ENCODE measurements around the gene PERP. TPM values are rescaled to one million over a fixed set of nuclear protein-coding genes. Genes with fewer than 3 reads are reported as not detected.

The PERP gene
- total and polyA plus RNA-seq, 4 donors: 14.7 to 57.8 (median 30.3) TPM

DNA sequence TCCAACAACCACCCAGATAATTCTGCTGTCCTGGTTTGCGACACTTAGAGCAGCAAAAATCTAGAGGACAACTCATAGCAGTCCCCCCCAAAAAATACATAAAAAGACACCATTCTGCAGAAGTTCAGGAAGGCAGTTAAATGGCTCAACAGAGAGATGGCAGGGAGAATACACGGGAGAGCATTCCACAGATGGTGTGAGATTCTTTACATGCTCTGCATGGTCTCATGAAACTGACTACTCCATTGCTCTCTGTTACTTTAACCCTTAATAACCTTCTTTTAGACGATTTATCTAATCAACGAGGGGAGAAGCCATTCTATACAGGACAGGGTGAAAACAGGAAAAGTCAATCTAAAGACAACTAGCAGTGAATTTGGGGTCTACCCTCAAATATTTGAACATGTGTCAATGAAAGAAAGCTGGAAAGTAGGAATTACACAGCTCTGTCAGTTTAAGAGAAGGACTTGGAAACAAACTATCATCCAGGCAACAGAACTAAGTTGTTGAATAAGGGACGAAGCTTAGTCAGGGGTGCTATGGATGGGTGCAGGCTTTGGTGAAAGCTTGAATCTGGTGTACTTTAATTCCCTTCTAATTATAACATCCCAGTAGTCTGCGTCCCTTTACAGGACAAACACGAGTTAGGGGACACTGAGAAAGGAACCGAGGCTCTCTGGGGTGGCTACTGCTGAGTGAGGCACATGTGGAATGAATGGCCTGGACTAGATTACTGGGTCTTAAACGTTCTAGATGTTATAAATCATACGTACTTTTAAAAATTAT is 5.1 kb downstream of the PERP start:
- TF ChIP-seq HNF4G (IDR thresholded peaks at IDR 0.05): no peak
- TF ChIP-seq, protein P1, sequence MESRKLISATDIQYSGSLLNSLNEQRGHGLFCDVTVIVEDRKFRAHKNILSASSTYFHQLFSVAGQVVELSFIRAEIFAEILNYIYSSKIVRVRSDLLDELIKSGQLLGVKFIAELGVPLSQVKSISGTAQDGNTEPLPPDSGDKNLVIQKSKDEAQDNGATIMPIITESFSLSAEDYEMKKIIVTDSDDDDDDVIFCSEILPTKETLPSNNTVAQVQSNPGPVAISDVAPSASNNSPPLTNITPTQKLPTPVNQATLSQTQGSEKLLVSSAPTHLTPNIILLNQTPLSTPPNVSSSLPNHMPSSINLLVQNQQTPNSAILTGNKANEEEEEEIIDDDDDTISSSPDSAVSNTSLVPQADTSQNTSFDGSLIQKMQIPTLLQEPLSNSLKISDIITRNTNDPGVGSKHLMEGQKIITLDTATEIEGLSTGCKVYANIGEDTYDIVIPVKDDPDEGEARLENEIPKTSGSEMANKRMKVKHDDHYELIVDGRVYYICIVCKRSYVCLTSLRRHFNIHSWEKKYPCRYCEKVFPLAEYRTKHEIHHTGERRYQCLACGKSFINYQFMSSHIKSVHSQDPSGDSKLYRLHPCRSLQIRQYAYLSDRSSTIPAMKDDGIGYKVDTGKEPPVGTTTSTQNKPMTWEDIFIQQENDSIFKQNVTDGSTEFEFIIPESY (IDR thresholded peaks at IDR 0.05): no peak
- TF ChIP-seq NR2F2 (IDR thresholded peaks at IDR 0.05): no peak
- no peak for TF ChIP-seq RXRA (IDR thresholded peaks at IDR 0.05)
- no peak for TF ChIP-seq SP1 (IDR thresholded peaks at IDR 0.05)
- TF ChIP-seq, protein P2, sequence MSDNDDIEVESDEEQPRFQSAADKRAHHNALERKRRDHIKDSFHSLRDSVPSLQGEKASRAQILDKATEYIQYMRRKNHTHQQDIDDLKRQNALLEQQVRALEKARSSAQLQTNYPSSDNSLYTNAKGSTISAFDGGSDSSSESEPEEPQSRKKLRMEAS (IDR thresholded peaks at IDR 0.05): no peak
- TF ChIP-seq, protein P3, sequence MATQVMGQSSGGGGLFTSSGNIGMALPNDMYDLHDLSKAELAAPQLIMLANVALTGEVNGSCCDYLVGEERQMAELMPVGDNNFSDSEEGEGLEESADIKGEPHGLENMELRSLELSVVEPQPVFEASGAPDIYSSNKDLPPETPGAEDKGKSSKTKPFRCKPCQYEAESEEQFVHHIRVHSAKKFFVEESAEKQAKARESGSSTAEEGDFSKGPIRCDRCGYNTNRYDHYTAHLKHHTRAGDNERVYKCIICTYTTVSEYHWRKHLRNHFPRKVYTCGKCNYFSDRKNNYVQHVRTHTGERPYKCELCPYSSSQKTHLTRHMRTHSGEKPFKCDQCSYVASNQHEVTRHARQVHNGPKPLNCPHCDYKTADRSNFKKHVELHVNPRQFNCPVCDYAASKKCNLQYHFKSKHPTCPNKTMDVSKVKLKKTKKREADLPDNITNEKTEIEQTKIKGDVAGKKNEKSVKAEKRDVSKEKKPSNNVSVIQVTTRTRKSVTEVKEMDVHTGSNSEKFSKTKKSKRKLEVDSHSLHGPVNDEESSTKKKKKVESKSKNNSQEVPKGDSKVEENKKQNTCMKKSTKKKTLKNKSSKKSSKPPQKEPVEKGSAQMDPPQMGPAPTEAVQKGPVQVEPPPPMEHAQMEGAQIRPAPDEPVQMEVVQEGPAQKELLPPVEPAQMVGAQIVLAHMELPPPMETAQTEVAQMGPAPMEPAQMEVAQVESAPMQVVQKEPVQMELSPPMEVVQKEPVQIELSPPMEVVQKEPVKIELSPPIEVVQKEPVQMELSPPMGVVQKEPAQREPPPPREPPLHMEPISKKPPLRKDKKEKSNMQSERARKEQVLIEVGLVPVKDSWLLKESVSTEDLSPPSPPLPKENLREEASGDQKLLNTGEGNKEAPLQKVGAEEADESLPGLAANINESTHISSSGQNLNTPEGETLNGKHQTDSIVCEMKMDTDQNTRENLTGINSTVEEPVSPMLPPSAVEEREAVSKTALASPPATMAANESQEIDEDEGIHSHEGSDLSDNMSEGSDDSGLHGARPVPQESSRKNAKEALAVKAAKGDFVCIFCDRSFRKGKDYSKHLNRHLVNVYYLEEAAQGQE (IDR thresholded peaks at IDR 0.05): no peak
- no peak for TF ChIP-seq GABPA (IDR thresholded peaks at IDR 0.05 in 1 of 2, conservative IDR thresholded peaks at IDR 0.05 in 1 of 2)
- no peak for TF ChIP-seq RAD21 (IDR thresholded peaks at IDR 0.05)
- no peak for TF ChIP-seq JUND (IDR thresholded peaks at IDR 0.05)
- TF ChIP-seq HNF4A (conservative IDR thresholded peaks at IDR 0.05): no peak
- TF ChIP-seq, protein P4, sequence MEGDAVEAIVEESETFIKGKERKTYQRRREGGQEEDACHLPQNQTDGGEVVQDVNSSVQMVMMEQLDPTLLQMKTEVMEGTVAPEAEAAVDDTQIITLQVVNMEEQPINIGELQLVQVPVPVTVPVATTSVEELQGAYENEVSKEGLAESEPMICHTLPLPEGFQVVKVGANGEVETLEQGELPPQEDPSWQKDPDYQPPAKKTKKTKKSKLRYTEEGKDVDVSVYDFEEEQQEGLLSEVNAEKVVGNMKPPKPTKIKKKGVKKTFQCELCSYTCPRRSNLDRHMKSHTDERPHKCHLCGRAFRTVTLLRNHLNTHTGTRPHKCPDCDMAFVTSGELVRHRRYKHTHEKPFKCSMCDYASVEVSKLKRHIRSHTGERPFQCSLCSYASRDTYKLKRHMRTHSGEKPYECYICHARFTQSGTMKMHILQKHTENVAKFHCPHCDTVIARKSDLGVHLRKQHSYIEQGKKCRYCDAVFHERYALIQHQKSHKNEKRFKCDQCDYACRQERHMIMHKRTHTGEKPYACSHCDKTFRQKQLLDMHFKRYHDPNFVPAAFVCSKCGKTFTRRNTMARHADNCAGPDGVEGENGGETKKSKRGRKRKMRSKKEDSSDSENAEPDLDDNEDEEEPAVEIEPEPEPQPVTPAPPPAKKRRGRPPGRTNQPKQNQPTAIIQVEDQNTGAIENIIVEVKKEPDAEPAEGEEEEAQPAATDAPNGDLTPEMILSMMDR (IDR thresholded peaks at IDR 0.05; ENCODE audit: low read depth, low read length, missing input control): no peak
- TF ChIP-seq FOXA1 (IDR thresholded peaks at IDR 0.05): no peak
- DNase-seq (ENCODE audit: low spot score): no peak
- no peak overlapping the region for H3K27ac ChIP-seq (ENCODE audit: low read depth in 1 of 2, low read length in 2 of 2)
- H3K4me1 ChIP-seq (ENCODE audit: control insufficient read depth in 4 of 4, insufficient read depth in 4 of 4, low read length in 3 of 4): peaks cover 0 to 14% (median 2%) of the 10 kb centered on the region in 4 donors
- H3K36me3 ChIP-seq (ENCODE audit: control insufficient read depth in 4 of 4, insufficient read depth in 3 of 4, low read depth in 1 of 4, low read length in 3 of 4): no peaks in the 10 kb centered on the region
- H3K9ac ChIP-seq (ENCODE audit: low read depth in 1 of 2, low read length in 2 of 2): no peak overlapping the region
- H3K9me3 ChIP-seq (ENCODE audit: control insufficient read depth in 4 of 4, low read length in 3 of 4): no peaks in the 10 kb centered on the region
- WGBS: 85% methylated on average over 10 of the region's 10 CpGs
- no peak overlapping the region for H3K4me3 ChIP-seq (ENCODE audit: low read depth in 1 of 3, low read length in 3 of 3)
- H3K27me3 ChIP-seq (ENCODE audit: control insufficient read depth in 4 of 4, insufficient read depth in 4 of 4, low read length in 3 of 4): no peaks in the 10 kb centered on the region

DNA sequence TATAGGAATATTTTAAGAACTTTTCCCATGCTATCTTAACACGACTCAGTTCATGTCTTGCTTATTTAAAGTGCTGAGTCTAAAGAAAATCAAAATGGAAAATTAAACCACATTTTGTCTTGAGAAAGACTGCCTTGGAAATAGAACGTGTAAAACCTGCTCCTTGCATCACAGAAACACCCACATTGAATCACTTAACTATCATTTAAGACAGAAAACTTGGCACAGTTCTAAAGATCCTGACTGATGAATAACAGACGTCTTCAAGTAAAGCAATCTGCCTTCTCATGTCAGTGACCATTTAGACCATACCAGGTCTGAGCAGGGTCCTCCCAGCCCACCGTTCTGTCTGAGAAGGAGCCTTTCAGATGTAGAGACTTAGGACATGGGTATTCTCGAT is 7.4 kb downstream of the PERP start:
- H3K36me3 ChIP-seq (ENCODE audit: control insufficient read depth in 4 of 4, insufficient read depth in 3 of 4, low read depth in 1 of 4, low read length in 3 of 4): peaks cover 0 to 4% (median 0%) of the 10 kb centered on the region in 4 donors
- 80% methylated on average over 5 of the region's 5 CpGs for WGBS
- TF ChIP-seq FOXA2 (IDR thresholded peaks at IDR 0.05) (no peak), HNF4G (IDR thresholded peaks at IDR 0.05) (no peak), FOXA1 (IDR thresholded peaks at IDR 0.05) (no peak), TAF1 (conservative IDR thresholded peaks at IDR 0.05) (no peak), SP1 (IDR thresholded peaks at IDR 0.05) (no peak), HNF4A (conservative IDR thresholded peaks at IDR 0.05) (no peak), RXRA (IDR thresholded peaks at IDR 0.05) (no peak), NR2F2 (IDR thresholded peaks at IDR 0.05) (no peak), EGR1 (IDR thresholded peaks at IDR 0.05; ENCODE audit: low read depth in 2 of 2) (no peak)
- TF ChIP-seq, protein P5, sequence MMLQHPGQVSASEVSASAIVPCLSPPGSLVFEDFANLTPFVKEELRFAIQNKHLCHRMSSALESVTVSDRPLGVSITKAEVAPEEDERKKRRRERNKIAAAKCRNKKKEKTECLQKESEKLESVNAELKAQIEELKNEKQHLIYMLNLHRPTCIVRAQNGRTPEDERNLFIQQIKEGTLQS (IDR thresholded peaks at IDR 0.05): no peak
- TF ChIP-seq, protein P1 (IDR thresholded peaks at IDR 0.05): no peak
- TF ChIP-seq, protein P2 (IDR thresholded peaks at IDR 0.05): no peak

More for the DNA sequence above, 7.4 kb downstream of the PERP start:
- no peak overlapping the region for H3K4me3 ChIP-seq (ENCODE audit: low read depth in 1 of 3, low read length in 3 of 3)
- DNase-seq (ENCODE audit: low spot score): no peak
- H3K4me1 ChIP-seq (ENCODE audit: control insufficient read depth in 4 of 4, insufficient read depth in 4 of 4, low read length in 3 of 4): peaks cover 0 to 6% (median under 1%) of the 10 kb centered on the region in 4 donors
- H3K27ac ChIP-seq (ENCODE audit: low read depth in 1 of 2, low read length in 2 of 2): no peak overlapping the region
- no peak overlapping the region for H3K9ac ChIP-seq (ENCODE audit: low read depth in 1 of 2, low read length in 2 of 2)
- no peaks in the 10 kb centered on the region for H3K27me3 ChIP-seq (ENCODE audit: control insufficient read depth in 4 of 4, insufficient read depth in 4 of 4, low read length in 3 of 4)
- H3K9me3 ChIP-seq (ENCODE audit: control insufficient read depth in 4 of 4, low read length in 3 of 4): no peaks in the 10 kb centered on the region
